ENCODE data around the gene MICAL2.

Gene MICAL2

GRCh38 chr11:12291766-12292165, 181.4 kb downstream of the MICAL2 start:
- DNase-seq (ENCODE audit: extremely low read depth in 1 of 2, low read depth in 1 of 2), result no peak

GRCh38 chr11:12292766-12293165, 182.4 kb downstream of the MICAL2 start:
- DNase-seq (ENCODE audit: extremely low read depth in 1 of 2, low read depth in 1 of 2), result no peak

GRCh38 chr11:12293486-12293885, 183.1 kb downstream of the MICAL2 start:
- no peak for DNase-seq (ENCODE audit: extremely low read depth in 1 of 2, low read depth in 1 of 2)

GRCh38 chr11:12294613-12295012, 184.2 kb downstream of the MICAL2 start:
- no peak for DNase-seq (ENCODE audit: extremely low read depth in 1 of 2, low read depth in 1 of 2)

- DNase-seq (ENCODE audit: extremely low read depth in 1 of 2, low read depth in 1 of 2), result no peak
Measured at GRCh38 chr11:12295943-12296342, 185.6 kb downstream of the MICAL2 start.

- no peak for DNase-seq (ENCODE audit: extremely low read depth in 1 of 2, low read depth in 1 of 2)
Measured at GRCh38 chr11:12298610-12299009, 188.2 kb downstream of the MICAL2 start.

GRCh38 chr11:12301379-12301778, 191.0 kb downstream of the MICAL2 start:
- DNase-seq (ENCODE audit: extremely low read depth in 1 of 2, low read depth in 1 of 2), result no peak

- DNase-seq (ENCODE audit: extremely low read depth in 1 of 2, low read depth in 1 of 2), result no peak
Measured at GRCh38 chr11:12303421-12304149, 193.2 kb downstream of the MICAL2 start.

- DNase-seq (ENCODE audit: extremely low read depth in 1 of 2, low read depth in 1 of 2), result no peak
Measured at GRCh38 chr11:12306830-12307229, 196.4 kb downstream of the MICAL2 start.

GRCh38 chr11:12312132-12312531, 201.7 kb downstream of the MICAL2 start:
- no peak for DNase-seq (ENCODE audit: extremely low read depth in 1 of 2, low read depth in 1 of 2)
